PC-9 (cell line): ENCODE measurements around the gene NOS1AP. TPM values are rescaled to one million over a fixed set of nuclear protein-coding genes. Genes with fewer than 3 reads are reported as not detected.

Experiments
- BruUV-seq: library from RNA; stranded (reverse); fragments of 400-500 nt; replicated peaks from 2 replicates; lab custom pipeline; 2021; lab: Mats Ljungman, UMichigan
- CTCF ChIA-PET: fragments of 300-600 bp; sonication (Branson Sonifier 250); formaldehyde crosslinking; loops from one replicate; lab custom pipeline; 2022; ENCODE audit warnings: antibody characterized with exemption; lab: Charles Lee
- POLR2A ChIA-PET: fragments of 300-600 bp; sonication (Branson Sonifier 250); formaldehyde crosslinking; loops from one replicate; lab custom pipeline; 2022; ENCODE audit warnings: antibody characterized with exemption; ENCODE audit not compliant: unreplicated experiment; lab: Charles Lee
- DNase-seq, 2 experiments: peaks; one replicate each; pipeline versions ENCODE4 v3.0.0 to v3.0.0-alpha.2; 2015 to 2022; ENCODE audit warnings: mixed read lengths in 1 of 2
- H2AFZ ChIP-seq: fragments of 200-600 bp; sonication (generic); 2 replicates; pipeline ENCODE4 v1.8.1; 2017; ENCODE audit warnings: antibody characterized with exemption
- H3F3A ChIP-seq: fragments of 200-600 bp; sonication (generic); 2 replicates; pipeline ENCODE4 v1.8.1; 2017; ENCODE audit warnings: antibody characterized with exemption, mild to moderate bottlenecking, low read depth; ENCODE audit not compliant: insufficient read depth
- H3K27ac ChIP-seq: fragments of 200-600 bp; sonication (generic); 2 replicates; pipeline ENCODE4 v1.6.1; 2016; ENCODE audit warnings: mixed run types
- H3K27me3 ChIP-seq: fragments of 200-600 bp; sonication (generic); 2 replicates; pipeline ENCODE4 v1.6.1; 2016; ENCODE audit warnings: low read depth, mixed run types; ENCODE audit not compliant: insufficient read depth
- H3K36me3 ChIP-seq: fragments of 200-600 bp; sonication (generic); 2 replicates; pipeline ENCODE4 v1.6.1; 2016; ENCODE audit warnings: low read depth, mixed run types
- H3K4me1 ChIP-seq: fragments of 200-600 bp; sonication (generic); replicated peaks from 2 replicates; pipeline ENCODE4 v1.6.1; 2016; ENCODE audit warnings: mixed run types; ENCODE audit not compliant: insufficient read depth
- H3K4me2 ChIP-seq: fragments of 200-600 bp; sonication (generic); 2 replicates; pipeline ENCODE4 v1.6.1; 2017; ENCODE audit warnings: mixed run types
- H3K4me3 ChIP-seq: fragments of 200-600 bp; sonication (generic); 2 replicates; pipeline ENCODE4 v1.6.1; 2016; ENCODE audit warnings: mixed run types
- H3K79me2 ChIP-seq: fragments of 200-600 bp; sonication (generic); 2 replicates; pipeline ENCODE4 v1.6.1; 2017; ENCODE audit warnings: low read depth, mixed run types
- H3K9me2 ChIP-seq: fragments of 200-600 bp; sonication (generic); 2 replicates; pipeline ENCODE4 v1.8.1; 2017; ENCODE audit warnings: mild to moderate bottlenecking; ENCODE audit not compliant: insufficient read depth
- H3K9me3 ChIP-seq: fragments of 200-600 bp; sonication (generic); 2 replicates; pipeline ENCODE4 v1.8.1; 2016; ENCODE audit warnings: low read depth; ENCODE audit not compliant: insufficient read depth
- H4K20me1 ChIP-seq: fragments of 200-600 bp; sonication (generic); 2 replicates; pipeline ENCODE4 v1.8.1; 2017; ENCODE audit not compliant: insufficient read depth
- EZH2 ChIP-seq: fragments of 200-600 bp; sonication (generic); IDR thresholded peaks from 2 replicates; pipeline ENCODE4 v1.8.0; 2017; ENCODE audit warnings: antibody characterized with exemption, low read depth
- intact Hi-C: fragments of 100-400 bp; cut with micrococcal nuclease; formaldehyde crosslinking; loops from one replicate; pipeline ENCODE4 v1.10.0; 2022; ENCODE audit not compliant: unreplicated experiment
- total RNA-seq: library from RNA; stranded (reverse); gene quantifications from 2 replicates; pipeline ENCODE4 v1.2.3, GENCODE V29; 2021
- TF ChIP-seq, protein P1 (sequence below): fragments of 200-600 bp; sonication (generic); conservative IDR thresholded peaks from 2 replicates; pipeline ENCODE4 v1.6.1; 2017; ENCODE audit warnings: mixed run types, antibody characterized with exemption, mild to moderate bottlenecking, moderate library complexity

NOS1AP gene
- total RNA-seq, 1 experiment from 2014 or later = 9.9 TPM

DNA sequence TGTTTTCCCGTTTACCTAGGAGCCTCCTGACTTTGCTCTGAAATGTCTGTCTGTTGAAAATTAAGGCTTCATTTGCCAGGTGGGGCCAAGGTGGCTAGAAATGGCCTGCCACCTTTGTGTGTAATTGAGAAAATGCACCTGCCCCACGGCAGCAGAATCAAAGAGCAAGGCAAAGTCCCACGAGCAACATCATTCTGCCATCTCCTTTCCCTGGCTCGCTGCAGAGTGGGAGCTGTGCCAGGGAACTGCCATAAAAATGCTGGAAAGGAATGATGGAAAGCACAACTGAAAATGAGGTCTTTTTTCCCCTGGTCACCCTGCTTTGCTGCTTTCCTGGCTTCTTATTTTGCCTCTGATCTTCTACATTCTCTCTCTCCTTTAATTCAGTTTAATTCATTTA, 40.3 kb upstream of the NOS1AP start:
- CTCF ChIA-PET = no interaction called here

DNA sequence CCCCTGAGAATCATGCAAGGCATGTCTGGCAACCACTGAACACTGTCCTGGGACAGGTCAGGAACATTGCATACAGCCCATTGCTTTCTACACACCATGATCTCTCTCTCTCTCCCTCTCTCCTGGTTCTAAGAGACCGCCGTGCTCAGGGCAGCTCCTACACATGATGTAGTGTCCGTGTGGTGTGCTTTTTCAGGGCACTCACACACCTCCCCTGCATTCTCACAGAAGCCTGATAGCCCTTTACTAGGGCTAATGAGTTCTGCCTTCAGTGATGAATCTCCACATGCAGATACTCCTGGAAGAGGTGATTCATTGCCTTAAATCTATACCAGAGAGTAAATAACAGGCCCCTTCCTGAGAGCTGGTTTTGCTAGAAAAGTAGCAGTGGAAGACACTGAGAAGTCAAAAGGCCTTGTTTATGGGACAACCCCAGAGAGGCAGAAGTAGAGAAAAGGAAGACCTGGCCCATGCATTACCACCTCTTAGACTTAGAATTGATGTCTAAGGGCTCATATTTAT, 38.7 kb upstream of the NOS1AP start:
- BruUV-seq = no TSS peak
- Histone ChIP-seq H3K4me3 (no peak overlapping the region), H3F3A (no peaks in the 10 kb centered on the region), H2AFZ (no peak overlapping the region), H3K79me2 (no peaks in the 10 kb centered on the region), H3K27ac (no peak overlapping the region), H3K36me3 (no peaks in the 10 kb centered on the region), H3K9me2 (no peaks in the 10 kb centered on the region), H3K9me3 (0 out of 2 replicates have a peak, but pooled peaks cover 6% of the 10 kb centered on the region), H3K27me3 (no peaks in the 10 kb centered on the region), H4K20me1 (no peaks in the 10 kb centered on the region), H3K4me1 (0 out of 2 replicates have a peak, but pooled peaks cover 6% of the 10 kb centered on the region), H3K4me2 (no peak overlapping the region)
- no peak for DNase-seq
- ChIA-PET CTCF (no interaction called here), POLR2A (no interaction called here)
- intact Hi-C loops = no loop called here
- TF ChIP-seq, protein P1, sequence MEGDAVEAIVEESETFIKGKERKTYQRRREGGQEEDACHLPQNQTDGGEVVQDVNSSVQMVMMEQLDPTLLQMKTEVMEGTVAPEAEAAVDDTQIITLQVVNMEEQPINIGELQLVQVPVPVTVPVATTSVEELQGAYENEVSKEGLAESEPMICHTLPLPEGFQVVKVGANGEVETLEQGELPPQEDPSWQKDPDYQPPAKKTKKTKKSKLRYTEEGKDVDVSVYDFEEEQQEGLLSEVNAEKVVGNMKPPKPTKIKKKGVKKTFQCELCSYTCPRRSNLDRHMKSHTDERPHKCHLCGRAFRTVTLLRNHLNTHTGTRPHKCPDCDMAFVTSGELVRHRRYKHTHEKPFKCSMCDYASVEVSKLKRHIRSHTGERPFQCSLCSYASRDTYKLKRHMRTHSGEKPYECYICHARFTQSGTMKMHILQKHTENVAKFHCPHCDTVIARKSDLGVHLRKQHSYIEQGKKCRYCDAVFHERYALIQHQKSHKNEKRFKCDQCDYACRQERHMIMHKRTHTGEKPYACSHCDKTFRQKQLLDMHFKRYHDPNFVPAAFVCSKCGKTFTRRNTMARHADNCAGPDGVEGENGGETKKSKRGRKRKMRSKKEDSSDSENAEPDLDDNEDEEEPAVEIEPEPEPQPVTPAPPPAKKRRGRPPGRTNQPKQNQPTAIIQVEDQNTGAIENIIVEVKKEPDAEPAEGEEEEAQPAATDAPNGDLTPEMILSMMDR = no peak
- no peak for TF ChIP-seq EZH2

More for the DNA sequence above, 40.3 kb upstream of the NOS1AP start:
- peaks cover 6% of the 10 kb centered on the region for H3K4me1 ChIP-seq
- no peaks in the 10 kb centered on the region for H3K27me3 ChIP-seq
- no peaks in the 10 kb centered on the region for H3K36me3 ChIP-seq
- intact Hi-C loops = no loop called here
- H3K9me3 ChIP-seq = 0 out of 2 replicates have a peak, but pooled peaks cover 6% of the 10 kb centered on the region
- DNase-seq = no peak
- no peak overlapping the region for H2AFZ ChIP-seq
- no peaks in the 10 kb centered on the region for H3K9me2 ChIP-seq
- no peak overlapping the region for H3K27ac ChIP-seq
- TF ChIP-seq, protein P1 = no peak
- no peak for TF ChIP-seq EZH2
- H3K79me2 ChIP-seq = no peaks in the 10 kb centered on the region
- POLR2A ChIA-PET = interaction anchor here (0.5 kb wide), 1 partner anchor 8 kb away, joined by 8 read pairs; no protein-coding TSS in a partner anchor
- H3K4me3 ChIP-seq = no peak overlapping the region
- no peaks in the 10 kb centered on the region for H4K20me1 ChIP-seq
- no peak overlapping the region for H3K4me2 ChIP-seq
- BruUV-seq = no TSS peak
- no peaks in the 10 kb centered on the region for H3F3A ChIP-seq

DNA sequence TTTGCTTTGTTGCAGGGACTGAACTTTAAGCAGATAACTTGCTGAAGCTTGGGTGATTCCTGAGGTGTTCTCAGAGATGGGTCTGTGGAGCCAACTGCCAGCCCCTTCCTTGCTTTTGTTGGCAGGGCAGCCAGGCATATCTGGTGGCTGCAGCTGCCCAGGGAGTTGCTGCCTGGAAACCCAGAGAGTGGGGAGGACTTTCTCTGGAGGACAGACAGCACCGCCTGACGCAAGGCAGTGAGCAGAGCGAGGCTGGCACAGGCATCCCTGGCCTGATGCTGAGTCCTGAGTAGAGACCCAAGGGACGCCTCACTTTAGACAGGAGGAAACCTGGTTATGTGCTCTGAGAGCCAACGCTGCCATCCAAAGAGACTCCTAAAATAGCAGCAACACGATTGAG, 36.1 kb upstream of the NOS1AP start:
- no peaks in the 10 kb centered on the region for H4K20me1 ChIP-seq
- 0 out of 2 replicates have a peak, but pooled peaks cover 6% of the 10 kb centered on the region for H3K4me1 ChIP-seq
- H3F3A ChIP-seq = no peaks in the 10 kb centered on the region
- H3K79me2 ChIP-seq = no peaks in the 10 kb centered on the region
- POLR2A ChIA-PET = no interaction called here
- no peaks in the 10 kb centered on the region for H3K36me3 ChIP-seq
- CTCF ChIA-PET = no interaction called here
- H2AFZ ChIP-seq = no peak overlapping the region
- intact Hi-C loops = no loop called here
- no peak overlapping the region for H3K27ac ChIP-seq
- H3K4me3 ChIP-seq = no peak overlapping the region
- no peaks in the 10 kb centered on the region for H3K9me2 ChIP-seq
- no peaks in the 10 kb centered on the region for H3K9me3 ChIP-seq
- TF ChIP-seq EZH2 = no peak
- TF ChIP-seq, protein P1 = no peak
- H3K27me3 ChIP-seq = no peaks in the 10 kb centered on the region
- no peak overlapping the region for H3K4me2 ChIP-seq
- DNase-seq = no peak
- BruUV-seq = no TSS peak
